ENCODE results near the gene TSPO2. TPM values are rescaled to one million over a fixed set of nuclear protein-coding genes. Genes with fewer than 3 reads are reported as not detected.
A peak's percentile ranks its signal among the peaks of the same experiment; 100 is the strongest.

The TSPO2 gene
- total and polyA plus RNA-seq, 9 of the 15 experiments (the other 6 are each of a cell fraction or from before 2014, with no cell fraction given) = not detected

GRCh38 chr6:41071923-41072835 is 29.9 kb downstream of the TSPO2 start, which contains the start of gene OARD1 (continued):
- TF ChIP-seq HDAC2 (IDR thresholded peaks at IDR 0.05) = peak; percentile 75
- no peak for TF ChIP-seq HDAC8 (tag; IDR thresholded peaks at IDR 0.05)
- no peak for TF ChIP-seq ZNF79 (CRISPR knock-in tag; IDR thresholded peaks at IDR 0.05; ENCODE audit: low read depth)
- TF ChIP-seq, protein P1, sequence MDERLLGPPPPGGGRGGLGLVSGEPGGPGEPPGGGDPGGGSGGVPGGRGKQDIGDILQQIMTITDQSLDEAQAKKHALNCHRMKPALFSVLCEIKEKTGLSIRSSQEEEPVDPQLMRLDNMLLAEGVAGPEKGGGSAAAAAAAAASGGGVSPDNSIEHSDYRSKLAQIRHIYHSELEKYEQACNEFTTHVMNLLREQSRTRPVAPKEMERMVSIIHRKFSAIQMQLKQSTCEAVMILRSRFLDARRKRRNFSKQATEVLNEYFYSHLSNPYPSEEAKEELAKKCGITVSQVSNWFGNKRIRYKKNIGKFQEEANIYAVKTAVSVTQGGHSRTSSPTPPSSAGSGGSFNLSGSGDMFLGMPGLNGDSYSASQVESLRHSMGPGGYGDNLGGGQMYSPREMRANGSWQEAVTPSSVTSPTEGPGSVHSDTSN (CRISPR knock-in tag; IDR thresholded peaks at IDR 0.05; ENCODE audit: low read depth) = no peak
- TF ChIP-seq, protein P1 (tag; conservative IDR thresholded peaks at IDR 0.05; ENCODE audit: low read depth) = no peak
- peak; percentile 54; the same call in 1 of the 2 replicates for TF ChIP-seq CBX1 (IDR thresholded peaks at IDR 0.05; ENCODE audit: low read depth)
- no peak; the same call in 1 of the 2 replicates for TF ChIP-seq ZNF644 (tag; IDR thresholded peaks at IDR 0.05; ENCODE audit: low read depth)
- no peak for TF ChIP-seq ZNF445 (CRISPR knock-in tag; IDR thresholded peaks at IDR 0.05; ENCODE audit: low read depth)
- TF ChIP-seq ZNF609 (CRISPR knock-in tag; IDR thresholded peaks at IDR 0.05; ENCODE audit: borderline replicate concordance) = no peak; the same call in 1 of the 2 replicates
- TF ChIP-seq, protein P2, sequence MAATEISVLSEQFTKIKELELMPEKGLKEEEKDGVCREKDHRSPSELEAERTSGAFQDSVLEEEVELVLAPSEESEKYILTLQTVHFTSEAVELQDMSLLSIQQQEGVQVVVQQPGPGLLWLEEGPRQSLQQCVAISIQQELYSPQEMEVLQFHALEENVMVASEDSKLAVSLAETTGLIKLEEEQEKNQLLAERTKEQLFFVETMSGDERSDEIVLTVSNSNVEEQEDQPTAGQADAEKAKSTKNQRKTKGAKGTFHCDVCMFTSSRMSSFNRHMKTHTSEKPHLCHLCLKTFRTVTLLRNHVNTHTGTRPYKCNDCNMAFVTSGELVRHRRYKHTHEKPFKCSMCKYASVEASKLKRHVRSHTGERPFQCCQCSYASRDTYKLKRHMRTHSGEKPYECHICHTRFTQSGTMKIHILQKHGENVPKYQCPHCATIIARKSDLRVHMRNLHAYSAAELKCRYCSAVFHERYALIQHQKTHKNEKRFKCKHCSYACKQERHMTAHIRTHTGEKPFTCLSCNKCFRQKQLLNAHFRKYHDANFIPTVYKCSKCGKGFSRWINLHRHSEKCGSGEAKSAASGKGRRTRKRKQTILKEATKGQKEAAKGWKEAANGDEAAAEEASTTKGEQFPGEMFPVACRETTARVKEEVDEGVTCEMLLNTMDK (IDR thresholded peaks at IDR 0.05; ENCODE audit: borderline replicate concordance, insufficient read depth, low read depth, low read length, poor library complexity, severe bottlenecking) = no peak
- TF ChIP-seq, protein P3, sequence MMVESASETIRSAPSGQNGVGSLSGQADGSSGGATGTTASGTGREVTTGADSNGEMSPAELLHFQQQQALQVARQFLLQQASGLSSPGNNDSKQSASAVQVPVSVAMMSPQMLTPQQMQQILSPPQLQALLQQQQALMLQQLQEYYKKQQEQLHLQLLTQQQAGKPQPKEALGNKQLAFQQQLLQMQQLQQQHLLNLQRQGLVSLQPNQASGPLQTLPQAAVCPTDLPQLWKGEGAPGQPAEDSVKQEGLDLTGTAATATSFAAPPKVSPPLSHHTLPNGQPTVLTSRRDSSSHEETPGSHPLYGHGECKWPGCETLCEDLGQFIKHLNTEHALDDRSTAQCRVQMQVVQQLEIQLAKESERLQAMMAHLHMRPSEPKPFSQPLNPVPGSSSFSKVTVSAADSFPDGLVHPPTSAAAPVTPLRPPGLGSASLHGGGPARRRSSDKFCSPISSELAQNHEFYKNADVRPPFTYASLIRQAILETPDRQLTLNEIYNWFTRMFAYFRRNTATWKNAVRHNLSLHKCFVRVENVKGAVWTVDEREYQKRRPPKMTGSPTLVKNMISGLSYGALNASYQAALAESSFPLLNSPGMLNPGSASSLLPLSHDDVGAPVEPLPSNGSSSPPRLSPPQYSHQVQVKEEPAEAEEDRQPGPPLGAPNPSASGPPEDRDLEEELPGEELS (CRISPR knock-in tag; IDR thresholded peaks at IDR 0.05; ENCODE audit: borderline replicate concordance) = 0 out of 2 replicates have a peak, but pooled peaks have one; percentile 57

All from K562 (cell line).